NT2/D1 (cell line): ENCODE results near the gene CFAP74.

Source experiments
- SUZ12 ChIP-seq: IDR thresholded peaks from 2 replicates; pipeline ENCODE4 v1.6.1; 2011; ENCODE audit not compliant: insufficient read length, insufficient read depth; ENCODE audit errors: extremely low read depth
- YY1 ChIP-seq: IDR thresholded peaks from 2 replicates; pipeline ENCODE4 v1.6.1; 2011; ENCODE audit not compliant: insufficient read length, insufficient read depth
- ZNF274 ChIP-seq: IDR thresholded peaks from 2 replicates; pipeline ENCODE4 v1.6.1; 2011; ENCODE audit warnings: mild to moderate bottlenecking, low read depth, low read length

DNA sequence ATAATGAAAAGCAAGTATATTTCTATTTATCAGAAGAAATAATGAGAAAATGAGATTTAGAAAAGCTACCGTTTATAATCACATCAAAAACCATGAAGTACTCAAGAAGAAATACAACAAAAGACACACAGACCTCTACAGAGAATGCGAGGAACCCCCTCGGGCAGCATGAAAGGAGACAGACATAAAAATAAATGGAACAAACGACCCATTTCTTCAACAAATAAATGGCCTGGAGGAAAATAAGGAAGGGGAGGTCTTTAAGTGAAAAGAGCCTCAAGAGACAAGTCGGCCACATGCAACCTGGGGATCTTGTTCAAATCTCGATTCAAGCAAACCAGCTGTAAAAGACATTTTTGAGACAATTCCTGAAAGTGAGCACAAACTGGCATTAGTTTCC lies 6.0 kb downstream of the CFAP74 start:
- TF ChIP-seq SUZ12 (no peak), ZNF274 (no peak), YY1 (no peak)
